Bronchial smooth muscle cell (primary cell): Measurements from ENCODE around the gene RASA2. TPM values are rescaled to one million over a fixed set of nuclear protein-coding genes. Genes with fewer than 3 reads are reported as not detected.

Source experiments
- total RNA-seq: library from RNA; depleted of rRNA; stranded (reverse); fragments of >200 nt; gene quantifications from 2 replicates; pipeline ENCODE4 v1.2.1, GENCODE V29; 2014

The RASA2 gene, protein sequence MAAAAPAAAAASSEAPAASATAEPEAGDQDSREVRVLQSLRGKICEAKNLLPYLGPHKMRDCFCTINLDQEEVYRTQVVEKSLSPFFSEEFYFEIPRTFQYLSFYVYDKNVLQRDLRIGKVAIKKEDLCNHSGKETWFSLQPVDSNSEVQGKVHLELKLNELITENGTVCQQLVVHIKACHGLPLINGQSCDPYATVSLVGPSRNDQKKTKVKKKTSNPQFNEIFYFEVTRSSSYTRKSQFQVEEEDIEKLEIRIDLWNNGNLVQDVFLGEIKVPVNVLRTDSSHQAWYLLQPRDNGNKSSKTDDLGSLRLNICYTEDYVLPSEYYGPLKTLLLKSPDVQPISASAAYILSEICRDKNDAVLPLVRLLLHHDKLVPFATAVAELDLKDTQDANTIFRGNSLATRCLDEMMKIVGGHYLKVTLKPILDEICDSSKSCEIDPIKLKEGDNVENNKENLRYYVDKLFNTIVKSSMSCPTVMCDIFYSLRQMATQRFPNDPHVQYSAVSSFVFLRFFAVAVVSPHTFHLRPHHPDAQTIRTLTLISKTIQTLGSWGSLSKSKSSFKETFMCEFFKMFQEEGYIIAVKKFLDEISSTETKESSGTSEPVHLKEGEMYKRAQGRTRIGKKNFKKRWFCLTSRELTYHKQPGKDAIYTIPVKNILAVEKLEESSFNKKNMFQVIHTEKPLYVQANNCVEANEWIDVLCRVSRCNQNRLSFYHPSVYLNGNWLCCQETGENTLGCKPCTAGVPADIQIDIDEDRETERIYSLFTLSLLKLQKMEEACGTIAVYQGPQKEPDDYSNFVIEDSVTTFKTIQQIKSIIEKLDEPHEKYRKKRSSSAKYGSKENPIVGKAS
- 5.1 and 7.6 TPM in 2 replicates for total RNA-seq

DNA sequence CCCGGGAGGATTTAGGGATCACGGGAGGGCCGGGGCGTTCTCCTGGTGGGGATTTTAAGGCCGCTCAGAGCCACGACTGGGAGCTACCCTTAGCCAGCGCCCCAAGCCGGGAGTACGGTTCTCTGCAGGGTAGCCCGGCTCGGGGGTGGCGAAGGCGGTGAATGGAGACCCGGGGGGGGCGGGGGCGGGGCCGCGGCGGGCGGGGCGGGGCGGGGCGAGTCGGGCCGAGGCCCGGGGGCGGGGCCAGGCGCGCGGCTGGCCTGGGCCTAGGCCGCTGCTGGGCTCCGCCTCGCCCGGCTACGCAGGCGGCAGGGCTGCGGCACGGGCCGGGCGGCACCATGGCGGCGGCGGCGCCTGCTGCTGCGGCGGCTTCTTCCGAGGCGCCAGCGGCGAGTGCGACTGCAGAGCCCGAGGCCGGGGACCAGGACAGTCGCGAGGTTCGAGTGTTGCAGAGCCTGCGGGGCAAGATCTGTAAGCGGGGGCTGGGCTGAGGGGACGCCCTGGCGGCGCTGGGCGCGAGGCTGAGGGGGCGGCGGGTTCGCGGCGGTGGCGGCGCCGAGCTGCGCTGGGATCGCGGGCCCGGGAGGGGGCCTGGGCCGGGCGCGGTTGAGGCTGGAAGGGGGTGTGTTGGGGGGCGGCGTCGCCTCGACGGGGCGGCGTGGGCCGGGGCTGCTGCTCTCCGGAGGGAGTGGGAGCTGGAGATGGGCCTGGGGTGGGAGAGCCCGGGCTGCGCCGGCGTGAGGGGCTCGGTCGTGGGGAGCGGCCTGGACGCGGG, at the start of gene RASA2:
Gene RASA2 (plus strand): TSS at position 282 of the 775 bp plus-strand sequence. CDS start 57 bp downstream, at position 339.

Other genes with a start within 250 kb of the RASA2 start
- 45.3 and 86.2 TPM in 2 replicates for gene ZBTB38, start 118.5 kb upstream of the RASA2 start, total RNA-seq